ENCODE measurements around the gene HGFAC.

Gene HGFAC

DNA sequence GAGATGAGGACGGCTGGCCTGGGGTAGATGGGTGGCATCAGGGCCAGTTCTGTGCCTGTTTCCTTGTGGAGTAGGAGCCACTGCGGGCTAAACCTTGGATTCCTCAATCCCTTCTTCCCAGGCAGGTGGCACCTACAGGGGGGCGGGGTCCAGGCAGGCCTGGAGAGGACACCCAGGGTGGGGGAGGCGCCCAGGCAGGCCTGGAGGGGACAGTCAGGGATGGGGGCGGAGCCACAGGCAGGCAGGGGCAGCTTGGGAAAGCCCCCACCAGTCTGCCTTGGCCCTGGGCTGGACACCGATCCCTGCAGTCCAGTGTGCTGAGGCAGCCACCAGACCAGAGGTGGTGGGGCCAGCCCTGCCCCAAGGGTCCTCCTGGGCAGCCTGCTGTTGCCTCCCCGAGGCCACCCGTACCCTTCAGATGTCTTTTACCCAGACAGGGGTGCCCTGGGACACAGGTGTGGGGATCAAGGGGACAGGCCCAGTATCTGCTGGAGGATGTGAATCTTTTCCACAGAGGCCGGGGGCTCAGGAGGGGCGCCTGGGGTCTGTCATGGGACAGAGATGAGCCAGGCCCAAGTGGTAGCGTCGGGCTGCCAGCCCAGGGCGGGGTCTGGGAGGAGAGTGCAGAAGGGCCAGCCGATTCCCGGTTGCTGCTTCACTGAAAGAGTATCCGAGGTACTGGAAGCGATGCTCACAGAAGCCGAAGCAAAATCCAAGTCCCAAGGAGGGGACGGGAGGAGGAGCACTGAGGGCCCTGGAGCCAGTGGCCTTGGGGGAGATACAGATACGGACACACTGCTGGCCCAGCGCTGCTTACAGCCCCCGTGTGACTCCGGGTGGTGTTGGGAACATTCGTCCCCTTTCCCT lies 56.0 kb downstream of the HGFAC start:
- no peak for DNase-seq (ENCODE audit: low read depth, low spot score)
- in situ Hi-C loops (cut with HindIII; ENCODE audit: low sequenced_read_pairs), result no loop called here
- TF ChIP-seq, protein P1, sequence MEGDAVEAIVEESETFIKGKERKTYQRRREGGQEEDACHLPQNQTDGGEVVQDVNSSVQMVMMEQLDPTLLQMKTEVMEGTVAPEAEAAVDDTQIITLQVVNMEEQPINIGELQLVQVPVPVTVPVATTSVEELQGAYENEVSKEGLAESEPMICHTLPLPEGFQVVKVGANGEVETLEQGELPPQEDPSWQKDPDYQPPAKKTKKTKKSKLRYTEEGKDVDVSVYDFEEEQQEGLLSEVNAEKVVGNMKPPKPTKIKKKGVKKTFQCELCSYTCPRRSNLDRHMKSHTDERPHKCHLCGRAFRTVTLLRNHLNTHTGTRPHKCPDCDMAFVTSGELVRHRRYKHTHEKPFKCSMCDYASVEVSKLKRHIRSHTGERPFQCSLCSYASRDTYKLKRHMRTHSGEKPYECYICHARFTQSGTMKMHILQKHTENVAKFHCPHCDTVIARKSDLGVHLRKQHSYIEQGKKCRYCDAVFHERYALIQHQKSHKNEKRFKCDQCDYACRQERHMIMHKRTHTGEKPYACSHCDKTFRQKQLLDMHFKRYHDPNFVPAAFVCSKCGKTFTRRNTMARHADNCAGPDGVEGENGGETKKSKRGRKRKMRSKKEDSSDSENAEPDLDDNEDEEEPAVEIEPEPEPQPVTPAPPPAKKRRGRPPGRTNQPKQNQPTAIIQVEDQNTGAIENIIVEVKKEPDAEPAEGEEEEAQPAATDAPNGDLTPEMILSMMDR (IDR thresholded peaks at IDR 0.05; ENCODE audit: low read depth, low read length), result no peak
- H3K4me3 ChIP-seq (ENCODE audit: low read depth, low read length), result no peak overlapping the region

DNA sequence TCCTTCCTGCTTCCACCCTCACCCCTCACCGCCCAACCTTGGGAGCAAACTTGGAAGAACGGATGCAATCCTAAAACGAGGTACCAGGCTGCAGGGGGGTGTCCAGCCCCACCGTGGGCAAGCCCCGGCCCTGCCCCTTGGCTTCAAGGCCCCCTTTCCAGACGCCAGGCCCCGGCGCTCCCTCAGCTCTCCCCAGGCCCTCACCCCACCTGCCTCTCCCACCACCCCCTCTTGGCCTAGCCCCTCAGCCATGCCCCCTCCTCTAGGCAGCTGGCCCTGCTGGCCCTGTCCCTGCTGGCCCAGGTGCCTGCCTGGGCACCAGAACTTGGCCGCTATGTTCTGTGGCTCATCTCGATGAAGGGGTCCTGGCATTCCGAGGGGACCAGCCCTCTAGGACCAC lies 56.6 kb downstream of the HGFAC start:
- in situ Hi-C loops (cut with HindIII; ENCODE audit: low sequenced_read_pairs), result no loop called here
- DNase-seq (ENCODE audit: low read depth, low spot score), result no peak
- no peak overlapping the region for H3K4me3 ChIP-seq (ENCODE audit: low read depth, low read length)
- TF ChIP-seq, protein P1 (IDR thresholded peaks at IDR 0.05; ENCODE audit: low read depth, low read length), result no peak
